ENCODE measurements around the gene POU2F2. TPM values are rescaled to one million over a fixed set of nuclear protein-coding genes. Genes with fewer than 3 reads are reported as not detected.

POU2F2 gene
- total RNA-seq, 5 donors from 2014 or later (not counting 1 experiment from before 2014, with no cell fraction given) = 27.9 to 71.7 (median 59.5) TPM

- POLR2A ChIA-PET = no interaction called here
- Mint-ChIP-seq H3K27me3 (no peaks in the 10 kb centered on the region), H3K4me3 (no peak overlapping the region), H3K4me1 (peaks cover 17 to 24% (median 18%) of the 10 kb centered on the region in 3 donors), H3K27ac (no peak overlapping the region), H3K9me3 (no peaks in the 10 kb centered on the region), H3K36me3 (peaks cover 13% of the 10 kb centered on the region)
- H3K4me1 ChIP-seq (ENCODE audit: control insufficient read depth in 1 of 2, extremely low read depth in 1 of 2, insufficient read depth in 2 of 2, low read length in 2 of 2) = peaks cover 7 to 32% of the 10 kb centered on the region in 2 experiments
- H3K9me3 ChIP-seq = no peaks in the 10 kb centered on the region
- H3K36me3 ChIP-seq (ENCODE audit: control insufficient read depth in 2 of 2, extremely low read depth in 1 of 2, insufficient read depth in 1 of 2, low read length in 1 of 2) = no peaks in the 10 kb centered on the region
- no CpG with 5 or more reads among the region's 2 CpGs for WGBS (ENCODE audit: insufficient coverage)
- no peak overlapping the region for H3K27ac ChIP-seq (ENCODE audit: low read length)
- ATAC-seq (replicated peaks in 1 of 4) (no peak), DNase-seq (no peak)
- CTCF ChIA-PET = interaction anchor here in 1 of 2 donors (1.0 kb wide), 1 partner anchor 13 kb away, joined by 3 read pairs; no protein-coding TSS in a partner anchor
- H3K27me3 ChIP-seq (replicated peaks in 1 of 2; ENCODE audit: control insufficient read depth in 2 of 2, extremely low read depth in 1 of 2, insufficient read depth in 2 of 2, low read length in 1 of 2) = peaks cover 0 to 3% of the 10 kb centered on the region in 2 experiments
- H3K4me3 ChIP-seq (ENCODE audit: control insufficient read depth in 1 of 2, extremely low read depth in 1 of 2, low read length in 1 of 2) = no peak overlapping the region
Observed at GRCh38 chr19:42158926-42159325, 26.7 kb upstream of the POU2F2 start.

GRCh38 chr19:42156571-42156970 is 24.3 kb upstream of the POU2F2 start:
- ATAC-seq (replicated peaks in 1 of 4) (no peak), DNase-seq (no peak)
- H3K4me3 ChIP-seq (ENCODE audit: control insufficient read depth in 1 of 2, extremely low read depth in 1 of 2, low read length in 1 of 2) = no peak overlapping the region

GRCh38 chr19:42155796-42156195 is 23.6 kb upstream of the POU2F2 start:
- ATAC-seq (replicated peaks in 1 of 4) (no peak), DNase-seq (no peak)
- CTCF ChIA-PET = interaction anchor here in 1 of 2 donors (0.9 kb wide), 1 partner anchor 32 kb away, joined by 7 read pairs; no protein-coding TSS in a partner anchor
- peaks cover 21% of the 10 kb centered on the region for H3K36me3 Mint-ChIP-seq
- H3K4me3 Mint-ChIP-seq = no peak overlapping the region
- no peak overlapping the region for H3K27ac Mint-ChIP-seq
- H3K4me1 ChIP-seq (ENCODE audit: control insufficient read depth in 1 of 2, extremely low read depth in 1 of 2, insufficient read depth in 2 of 2, low read length in 2 of 2) = peaks cover 7 to 32% of the 10 kb centered on the region in 2 experiments
- H3K36me3 ChIP-seq (ENCODE audit: control insufficient read depth in 2 of 2, extremely low read depth in 1 of 2, insufficient read depth in 1 of 2, low read length in 1 of 2) = no peaks in the 10 kb centered on the region
- 83% methylated on average over 8 of the region's 10 CpGs for WGBS (ENCODE audit: insufficient coverage)
- H3K4me1 Mint-ChIP-seq = peaks cover 17 to 24% (median 19%) of the 10 kb centered on the region in 3 donors
- H3K9me3 Mint-ChIP-seq = no peaks in the 10 kb centered on the region
- peaks cover 0 to 15% of the 10 kb centered on the region in 2 experiments for H3K27me3 ChIP-seq (replicated peaks in 1 of 2; ENCODE audit: control insufficient read depth in 2 of 2, extremely low read depth in 1 of 2, insufficient read depth in 2 of 2, low read length in 1 of 2)
- H3K27me3 Mint-ChIP-seq = peaks cover 0 to 5% of the 10 kb centered on the region in 2 donors
- POLR2A ChIA-PET = no interaction called here
- no peak overlapping the region for H3K4me3 ChIP-seq (ENCODE audit: control insufficient read depth in 1 of 2, extremely low read depth in 1 of 2, low read length in 1 of 2)
- H3K9me3 ChIP-seq = no peaks in the 10 kb centered on the region
- no peak overlapping the region for H3K27ac ChIP-seq (ENCODE audit: low read length)

More at GRCh38 chr19:42156571-42156970, 24.3 kb upstream of the POU2F2 start:
- peaks cover 0 to 10% of the 10 kb centered on the region in 2 experiments for H3K27me3 ChIP-seq (replicated peaks in 1 of 2; ENCODE audit: control insufficient read depth in 2 of 2, extremely low read depth in 1 of 2, insufficient read depth in 2 of 2, low read length in 1 of 2)
- H3K9me3 ChIP-seq = no peaks in the 10 kb centered on the region
- peaks cover 21% of the 10 kb centered on the region for H3K36me3 Mint-ChIP-seq
- POLR2A ChIA-PET = no interaction called here
- H3K4me3 Mint-ChIP-seq = no peak overlapping the region
- H3K27me3 Mint-ChIP-seq = peaks cover 0 to 5% of the 10 kb centered on the region in 2 donors
- H3K27ac Mint-ChIP-seq = no peak overlapping the region
- H3K4me1 Mint-ChIP-seq = peaks cover 17 to 24% (median 19%) of the 10 kb centered on the region in 3 donors
- CTCF ChIA-PET = interaction anchor here in 1 of 2 donors (0.9 kb wide), 1 partner anchor 33 kb away, joined by 7 read pairs; no protein-coding TSS in a partner anchor
- no peak overlapping the region for H3K27ac ChIP-seq (ENCODE audit: low read length)
- H3K4me1 ChIP-seq (ENCODE audit: control insufficient read depth in 1 of 2, extremely low read depth in 1 of 2, insufficient read depth in 2 of 2, low read length in 2 of 2) = peaks cover 7 to 32% of the 10 kb centered on the region in 2 experiments
- 90% methylated on average over 7 of the region's 8 CpGs for WGBS (ENCODE audit: insufficient coverage)
- no peaks in the 10 kb centered on the region for H3K9me3 Mint-ChIP-seq
- no peaks in the 10 kb centered on the region for H3K36me3 ChIP-seq (ENCODE audit: control insufficient read depth in 2 of 2, extremely low read depth in 1 of 2, insufficient read depth in 1 of 2, low read length in 1 of 2)

- POLR2A ChIA-PET = no interaction called here
- Mint-ChIP-seq H3K27ac (peak overlapping the region; percentile 5), H3K9me3 (no peaks in the 10 kb centered on the region), H3K4me1 (peaks cover 19 to 22% (median 19%) of the 10 kb centered on the region in 3 donors), H3K4me3 (peak overlapping the region in 1 of 3 donors; percentile 55), H3K27me3 (peaks cover 0 to 5% of the 10 kb centered on the region in 2 donors), H3K36me3 (peaks cover 21% of the 10 kb centered on the region)
- H3K4me1 ChIP-seq (ENCODE audit: control insufficient read depth in 1 of 2, extremely low read depth in 1 of 2, insufficient read depth in 2 of 2, low read length in 2 of 2) = peaks cover 9 to 25% of the 10 kb centered on the region in 2 experiments
- CTCF ChIA-PET = interaction anchor here in 1 of 2 donors (0.6 kb wide), 1 partner anchor 22 kb away, joined by 3 read pairs; no protein-coding TSS in a partner anchor
- H3K27me3 ChIP-seq (replicated peaks in 1 of 2; ENCODE audit: control insufficient read depth in 2 of 2, extremely low read depth in 1 of 2, insufficient read depth in 2 of 2, low read length in 1 of 2) = peaks cover 0 to 22% of the 10 kb centered on the region in 2 experiments
- ATAC-seq (replicated peaks in 1 of 4) = peak in 3 of 4 experiments; percentile 50 to 53 (median 53)
- WGBS (ENCODE audit: insufficient coverage) = 38% methylated on average over 8 of the region's 15 CpGs
- H3K27ac ChIP-seq (ENCODE audit: low read length) = no peak overlapping the region
- peak overlapping the region in 1 of 2 donors; percentile 27 for H3K4me3 ChIP-seq (ENCODE audit: control insufficient read depth in 1 of 2, extremely low read depth in 1 of 2, low read length in 1 of 2)
- DNase-seq = no peak
- H3K9me3 ChIP-seq = no peaks in the 10 kb centered on the region
- no peaks in the 10 kb centered on the region for H3K36me3 ChIP-seq (ENCODE audit: control insufficient read depth in 2 of 2, extremely low read depth in 1 of 2, insufficient read depth in 1 of 2, low read length in 1 of 2)
Observed at GRCh38 chr19:42154471-42155323, 22.5 kb upstream of the POU2F2 start.

- Histone ChIP-seq H3K27ac (ENCODE audit: low read length) (no peak overlapping the region), H3K9me3 (no peaks in the 10 kb centered on the region), H3K36me3 (ENCODE audit: control insufficient read depth in 2 of 2, extremely low read depth in 1 of 2, insufficient read depth in 1 of 2, low read length in 1 of 2) (no peaks in the 10 kb centered on the region), H3K4me1 (ENCODE audit: control insufficient read depth in 1 of 2, extremely low read depth in 1 of 2, insufficient read depth in 2 of 2, low read length in 2 of 2) (peaks cover 13 to 23% of the 10 kb centered on the region in 2 experiments), H3K4me3 (ENCODE audit: control insufficient read depth in 1 of 2, extremely low read depth in 1 of 2, low read length in 1 of 2) (no peak overlapping the region), H3K27me3 (replicated peaks in 1 of 2; ENCODE audit: control insufficient read depth in 2 of 2, extremely low read depth in 1 of 2, insufficient read depth in 2 of 2, low read length in 1 of 2) (peaks cover 0 to 24% of the 10 kb centered on the region in 2 experiments)
- DNase-seq (no peak), ATAC-seq (replicated peaks in 1 of 4) (no peak)
- POLR2A ChIA-PET = interaction anchor here in 1 of 2 donors (0.6 kb wide), 1 partner anchor 13 kb away, joined by 16 read pairs; no protein-coding TSS in a partner anchor
- Mint-ChIP-seq H3K27ac (no peak overlapping the region), H3K27me3 (peaks cover 0 to 5% of the 10 kb centered on the region in 2 donors), H3K36me3 (peaks cover 21% of the 10 kb centered on the region), H3K4me3 (peak overlapping the region in 1 of 3 donors; percentile 55), H3K4me1 (peaks cover 25 to 31% (median 26%) of the 10 kb centered on the region in 3 donors), H3K9me3 (no peaks in the 10 kb centered on the region)
- 66% methylated on average over 9 of the region's 20 CpGs for WGBS (ENCODE audit: insufficient coverage)
- CTCF ChIA-PET = no interaction called here
Observed at GRCh38 chr19:42153672-42154433, 21.6 kb upstream of the POU2F2 start.

All from T-cell (primary cell).